ENCODE data around the gene ATRIP.

The ATRIP gene

DNA sequence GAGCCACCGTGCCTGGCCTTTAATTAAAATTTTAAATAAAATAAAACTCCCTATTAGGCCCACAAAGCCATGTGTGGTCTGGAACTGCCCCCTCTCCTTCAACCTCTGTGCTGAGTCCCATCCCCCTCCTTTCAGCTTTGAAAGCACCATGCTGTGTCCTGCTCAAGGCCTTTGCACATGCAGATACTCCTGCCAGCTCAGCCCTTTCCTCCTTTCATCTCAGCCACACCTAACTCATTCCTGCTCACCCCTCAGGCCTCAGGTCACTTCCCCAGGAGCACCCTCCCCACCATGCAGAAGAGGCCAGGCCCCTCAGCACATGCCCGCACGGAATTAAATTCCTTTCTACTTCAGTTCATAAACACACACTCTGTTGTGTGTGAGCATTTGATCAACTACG lies 28.1 kb downstream of the ATRIP start:
- H3K79me2 ChIP-seq (ENCODE audit: control insufficient read depth, low read length): peaks cover 33% of the 10 kb centered on the region
- no peaks in the 10 kb centered on the region for H3K9me3 ChIP-seq (ENCODE audit: control insufficient read depth, insufficient read depth, low read length)
- no peaks in the 10 kb centered on the region for H4K20me1 ChIP-seq (ENCODE audit: control insufficient read depth, insufficient read depth, low read depth, low read length)
- H3K4me3 ChIP-seq (ENCODE audit: low read length): no peak overlapping the region
- H3K27me3 ChIP-seq (ENCODE audit: control insufficient read depth, low read length): no peaks in the 10 kb centered on the region
- no peak overlapping the region for H3K27ac ChIP-seq (ENCODE audit: low read depth, low read length)
- H3K4me2 ChIP-seq (ENCODE audit: low read length): no peak overlapping the region
- H3F3A ChIP-seq (ENCODE audit: control insufficient read depth, insufficient read depth): 0 out of 2 replicates have a peak, but pooled peaks cover 5% of the 10 kb centered on the region
- TF ChIP-seq, protein P1, sequence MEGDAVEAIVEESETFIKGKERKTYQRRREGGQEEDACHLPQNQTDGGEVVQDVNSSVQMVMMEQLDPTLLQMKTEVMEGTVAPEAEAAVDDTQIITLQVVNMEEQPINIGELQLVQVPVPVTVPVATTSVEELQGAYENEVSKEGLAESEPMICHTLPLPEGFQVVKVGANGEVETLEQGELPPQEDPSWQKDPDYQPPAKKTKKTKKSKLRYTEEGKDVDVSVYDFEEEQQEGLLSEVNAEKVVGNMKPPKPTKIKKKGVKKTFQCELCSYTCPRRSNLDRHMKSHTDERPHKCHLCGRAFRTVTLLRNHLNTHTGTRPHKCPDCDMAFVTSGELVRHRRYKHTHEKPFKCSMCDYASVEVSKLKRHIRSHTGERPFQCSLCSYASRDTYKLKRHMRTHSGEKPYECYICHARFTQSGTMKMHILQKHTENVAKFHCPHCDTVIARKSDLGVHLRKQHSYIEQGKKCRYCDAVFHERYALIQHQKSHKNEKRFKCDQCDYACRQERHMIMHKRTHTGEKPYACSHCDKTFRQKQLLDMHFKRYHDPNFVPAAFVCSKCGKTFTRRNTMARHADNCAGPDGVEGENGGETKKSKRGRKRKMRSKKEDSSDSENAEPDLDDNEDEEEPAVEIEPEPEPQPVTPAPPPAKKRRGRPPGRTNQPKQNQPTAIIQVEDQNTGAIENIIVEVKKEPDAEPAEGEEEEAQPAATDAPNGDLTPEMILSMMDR (IDR thresholded peaks at IDR 0.05; ENCODE audit: low read depth, low read length, poor library complexity, severe bottlenecking): no peak
- TF ChIP-seq EZH2phosphoT487 (IDR thresholded peaks at IDR 0.05; ENCODE audit: borderline replicate concordance, low read length): no peak
- H3K4me1 ChIP-seq (ENCODE audit: control insufficient read depth, low read length): peaks cover 64% of the 10 kb centered on the region
- no peaks in the 10 kb centered on the region for H3K9me2 ChIP-seq (replicated peaks; ENCODE audit: control insufficient read depth, low read length)
- H3K36me3 ChIP-seq (ENCODE audit: control insufficient read depth, low read length): peaks cover 18% of the 10 kb centered on the region

DNA sequence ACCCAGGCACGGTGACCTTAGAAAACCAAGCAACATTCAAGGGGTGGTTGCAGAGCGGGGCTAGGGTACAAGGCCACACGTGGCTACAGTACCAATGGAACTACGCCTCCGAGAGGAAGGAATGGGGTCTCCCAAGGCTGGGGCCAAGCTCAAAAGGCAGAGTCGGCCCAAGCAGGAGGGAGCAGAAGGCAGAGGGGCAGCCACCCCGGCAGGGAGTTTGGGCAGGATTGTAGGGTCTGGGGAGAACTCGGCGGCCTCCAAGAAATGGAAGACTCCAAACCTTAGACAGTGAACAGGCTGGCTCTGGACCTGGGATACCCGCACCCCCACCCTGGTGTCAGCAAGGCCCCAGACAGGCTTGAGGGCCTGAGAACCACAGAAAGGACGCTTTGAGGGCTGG lies 28.7 kb downstream of the ATRIP start:
- H3K4me3 ChIP-seq (ENCODE audit: low read length): no peak overlapping the region
- no peaks in the 10 kb centered on the region for H3K9me3 ChIP-seq (ENCODE audit: control insufficient read depth, insufficient read depth, low read length)
- H3K79me2 ChIP-seq (ENCODE audit: control insufficient read depth, low read length): peaks cover 27% of the 10 kb centered on the region
- peaks cover 64% of the 10 kb centered on the region for H3K4me1 ChIP-seq (ENCODE audit: control insufficient read depth, low read length)
- peaks cover 12% of the 10 kb centered on the region for H3K36me3 ChIP-seq (ENCODE audit: control insufficient read depth, low read length)
- no peak overlapping the region for H3K4me2 ChIP-seq (ENCODE audit: low read length)
- H3K9me2 ChIP-seq (replicated peaks; ENCODE audit: control insufficient read depth, low read length): no peaks in the 10 kb centered on the region
- no peak for TF ChIP-seq EZH2phosphoT487 (IDR thresholded peaks at IDR 0.05; ENCODE audit: borderline replicate concordance, low read length)
- TF ChIP-seq, protein P1 (IDR thresholded peaks at IDR 0.05; ENCODE audit: low read depth, low read length, poor library complexity, severe bottlenecking): no peak
- H3K27me3 ChIP-seq (ENCODE audit: control insufficient read depth, low read length): no peaks in the 10 kb centered on the region
- no peaks in the 10 kb centered on the region for H4K20me1 ChIP-seq (ENCODE audit: control insufficient read depth, insufficient read depth, low read depth, low read length)
- H3K27ac ChIP-seq (ENCODE audit: low read depth, low read length): no peak overlapping the region
- 0 out of 2 replicates have a peak, but pooled peaks cover 5% of the 10 kb centered on the region for H3F3A ChIP-seq (ENCODE audit: control insufficient read depth, insufficient read depth)

GRCh38 chr3:48476426-48477053 lies 30.0 kb downstream of the ATRIP start:
- H3K36me3 ChIP-seq (ENCODE audit: control insufficient read depth, low read length): peaks cover 4% of the 10 kb centered on the region; the same call in 1 of the 2 replicates

More at GRCh38 chr3:48476426-48477053, 30.0 kb downstream of the ATRIP start:
- Histone ChIP-seq H3K4me3 (ENCODE audit: low read length) (no peak overlapping the region), H3K9me2 (replicated peaks; ENCODE audit: control insufficient read depth, low read length) (no peaks in the 10 kb centered on the region), H3K4me1 (ENCODE audit: control insufficient read depth, low read length) (peaks cover 51% of the 10 kb centered on the region), H3K27me3 (ENCODE audit: control insufficient read depth, low read length) (no peaks in the 10 kb centered on the region), H3F3A (ENCODE audit: control insufficient read depth, insufficient read depth) (peaks cover 5% of the 10 kb centered on the region; the same call in 1 of the 2 replicates), H3K79me2 (ENCODE audit: control insufficient read depth, low read length) (peaks cover 14% of the 10 kb centered on the region), H3K27ac (ENCODE audit: low read depth, low read length) (no peak overlapping the region), H4K20me1 (ENCODE audit: control insufficient read depth, insufficient read depth, low read depth, low read length) (no peaks in the 10 kb centered on the region), H3K4me2 (ENCODE audit: low read length) (peak overlapping the region; percentile 18; the same call in 1 of the 2 replicates), H3K9me3 (ENCODE audit: control insufficient read depth, insufficient read depth, low read length) (no peaks in the 10 kb centered on the region)
- no peak for TF ChIP-seq EZH2phosphoT487 (IDR thresholded peaks at IDR 0.05; ENCODE audit: borderline replicate concordance, low read length)
- TF ChIP-seq, protein P1 (IDR thresholded peaks at IDR 0.05; ENCODE audit: low read depth, low read length, poor library complexity, severe bottlenecking): no peak
